NB4 (cell line): ENCODE data around the gene DPP8.

Experiments
- POLR2A ChIP-seq: IDR thresholded peaks from 2 replicates; pipeline ENCODE4 v1.6.1; 2011; ENCODE audit warnings: mild to moderate bottlenecking; ENCODE audit not compliant: insufficient read length; ENCODE audit errors: extremely low read depth
- TF ChIP-seq, protein P1 (sequence below): IDR thresholded peaks from one replicate; pipeline ENCODE4 v1.5.1; 2012; ENCODE audit warnings: low read depth, low read length

DNA sequence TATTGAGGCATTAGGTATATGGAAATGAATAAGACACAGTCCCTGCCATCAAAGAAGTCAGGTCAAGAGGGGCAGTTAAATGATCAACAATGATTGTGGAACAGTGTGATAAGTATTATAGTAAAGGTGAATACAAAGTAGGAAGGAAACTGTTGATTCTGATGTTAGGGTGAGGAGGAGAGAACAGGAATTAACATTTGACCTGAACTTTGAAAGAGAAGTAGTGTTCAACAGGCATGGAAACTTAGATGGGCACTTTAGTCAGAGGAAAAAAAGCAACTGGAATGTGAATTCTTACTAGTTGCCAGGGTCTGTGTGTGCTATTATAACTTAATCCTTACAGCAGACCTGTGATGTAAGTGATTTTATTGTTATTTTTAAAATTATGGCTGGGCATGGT is 30.4 kb upstream of the DPP8 start:
- TF ChIP-seq, protein P1, sequence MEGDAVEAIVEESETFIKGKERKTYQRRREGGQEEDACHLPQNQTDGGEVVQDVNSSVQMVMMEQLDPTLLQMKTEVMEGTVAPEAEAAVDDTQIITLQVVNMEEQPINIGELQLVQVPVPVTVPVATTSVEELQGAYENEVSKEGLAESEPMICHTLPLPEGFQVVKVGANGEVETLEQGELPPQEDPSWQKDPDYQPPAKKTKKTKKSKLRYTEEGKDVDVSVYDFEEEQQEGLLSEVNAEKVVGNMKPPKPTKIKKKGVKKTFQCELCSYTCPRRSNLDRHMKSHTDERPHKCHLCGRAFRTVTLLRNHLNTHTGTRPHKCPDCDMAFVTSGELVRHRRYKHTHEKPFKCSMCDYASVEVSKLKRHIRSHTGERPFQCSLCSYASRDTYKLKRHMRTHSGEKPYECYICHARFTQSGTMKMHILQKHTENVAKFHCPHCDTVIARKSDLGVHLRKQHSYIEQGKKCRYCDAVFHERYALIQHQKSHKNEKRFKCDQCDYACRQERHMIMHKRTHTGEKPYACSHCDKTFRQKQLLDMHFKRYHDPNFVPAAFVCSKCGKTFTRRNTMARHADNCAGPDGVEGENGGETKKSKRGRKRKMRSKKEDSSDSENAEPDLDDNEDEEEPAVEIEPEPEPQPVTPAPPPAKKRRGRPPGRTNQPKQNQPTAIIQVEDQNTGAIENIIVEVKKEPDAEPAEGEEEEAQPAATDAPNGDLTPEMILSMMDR = no peak
- TF ChIP-seq POLR2A = no peak
